CD14-positive monocyte (primary cell): ENCODE data around the gene THBS1. TPM values are rescaled to one million over a fixed set of nuclear protein-coding genes. Genes with fewer than 3 reads are reported as not detected.

ENCODE experiments used
- DNase-seq, 3 donors: peaks; one replicate each; pipeline ENCODE4 v3.0.0-alpha.2; 2011 to 2022
- H2AFZ ChIP-seq: 2 replicates; pipeline ENCODE4 v1.6.0; 2012; ENCODE audit warnings: mild to moderate bottlenecking, low read depth, low read length, inconsistent platforms; ENCODE audit not compliant: insufficient read depth, poor library complexity, severe bottlenecking
- H3K27ac ChIP-seq, 2 donors: 1 replicate in 1 of 2; 2 replicates in 1 of 2; pipeline ENCODE4 v1.5.1; 2012 to 2013; ENCODE audit warnings: low read length in 2 of 2, control low read depth in 1 of 2, inconsistent platforms in 1 of 2, low read depth in 1 of 2, mild to moderate bottlenecking in 1 of 2
- H3K27me3 ChIP-seq, 2 donors: one replicate each; pipeline versions ENCODE4 v1.6.0 to v1.6.1; 2011 to 2013; ENCODE audit warnings: low read length in 2 of 2; ENCODE audit not compliant: control insufficient read depth in 2 of 2, insufficient read depth in 2 of 2
- H3K36me3 ChIP-seq, 2 donors: replicated peaks in 1 of 2; 1 replicate in 1 of 2; 2 replicates in 1 of 2; pipeline versions ENCODE4 v1.5.1 to v1.6.1; 2012 to 2013; ENCODE audit warnings: low read length in 2 of 2, control low read depth in 1 of 2, inconsistent platforms in 1 of 2, mild to moderate bottlenecking in 1 of 2; ENCODE audit not compliant: insufficient read depth in 2 of 2, control insufficient read depth in 1 of 2
- H3K4me1 ChIP-seq, 2 donors: 1 replicate in 1 of 2; 2 replicates in 1 of 2; pipeline versions ENCODE4 v1.5.1 to v1.6.1; 2012 to 2013; ENCODE audit warnings: low read length in 2 of 2, control low read depth in 1 of 2, inconsistent platforms in 1 of 2, mild to moderate bottlenecking in 1 of 2, moderate library complexity in 1 of 2; ENCODE audit not compliant: insufficient read depth in 2 of 2, control insufficient read depth in 1 of 2
- H3K4me2 ChIP-seq: replicated peaks from 2 replicates; pipeline ENCODE3; 2012; ENCODE audit warnings: low read length, moderate library complexity, mild to moderate bottlenecking; ENCODE audit not compliant: poor library complexity, severe bottlenecking; ENCODE audit errors: extremely low read depth
- H3K4me3 ChIP-seq, 3 experiments: fragments of 200-600 bp in 1 of 3; sonication (generic) in 1 of 3; replicated peaks in 1 of 3; 1 replicate in 2 of 3; 2 replicates in 1 of 3; pipeline ENCODE4 v1.5.1; 2011 to 2013; ENCODE audit warnings: low read length in 3 of 3, mild to moderate bottlenecking in 3 of 3, control low read depth in 2 of 3, low read depth in 2 of 3, inconsistent platforms in 1 of 3, moderate library complexity in 1 of 3
- H3K79me2 ChIP-seq: 2 replicates; pipeline ENCODE4 v1.6.0; 2012; ENCODE audit warnings: mild to moderate bottlenecking, control low read depth, inconsistent platforms, low read length, moderate library complexity; ENCODE audit not compliant: insufficient read depth
- H3K9ac ChIP-seq: 2 replicates; pipeline ENCODE4 v1.6.0; 2017; ENCODE audit warnings: low read length, mild to moderate bottlenecking; ENCODE audit not compliant: insufficient read depth, poor library complexity, severe bottlenecking
- H3K9me3 ChIP-seq, 2 donors: replicated peaks in 1 of 2; 1 replicate in 1 of 2; 2 replicates in 1 of 2; pipeline versions ENCODE4 v1.5.1 to v1.6.1; 2012 to 2013; ENCODE audit warnings: low read length in 2 of 2, control low read depth in 1 of 2; ENCODE audit not compliant: control insufficient read depth in 1 of 2, insufficient read depth in 1 of 2
- H4K20me1 ChIP-seq: 2 replicates; pipeline ENCODE4 v1.6.0; 2012; ENCODE audit warnings: mild to moderate bottlenecking, low read length, control low read depth, moderate library complexity; ENCODE audit not compliant: insufficient read depth
- H3K27ac Mint-ChIP-seq, 7 donors: one replicate each; pipeline ENCODE4 v1.8.0; 2020; ENCODE audit warnings: mild to moderate bottlenecking in 7 of 7, mixed read lengths in 7 of 7, moderate library complexity in 6 of 7, inconsistent platforms in 2 of 7
- H3K27me3 Mint-ChIP-seq, 3 donors: one replicate each; pipeline ENCODE4 v1.8.0; 2021 to 2022; ENCODE audit warnings: low read depth in 3 of 3, mild to moderate bottlenecking in 3 of 3, mixed read lengths in 3 of 3, moderate library complexity in 3 of 3, inconsistent platforms in 1 of 3
- H3K36me3 Mint-ChIP-seq, 2 donors: one replicate each; pipeline ENCODE4 v1.8.0; 2020; ENCODE audit warnings: mixed read lengths in 2 of 2, inconsistent platforms in 1 of 2, mild to moderate bottlenecking in 1 of 2
- H3K4me1 Mint-ChIP-seq: one replicate; pipeline ENCODE4 v1.8.0; 2020; ENCODE audit warnings: mild to moderate bottlenecking, mixed read lengths
- H3K4me3 Mint-ChIP-seq, 2 donors: one replicate each; pipeline ENCODE4 v1.8.0; 2020; ENCODE audit warnings: mild to moderate bottlenecking in 2 of 2, mixed read lengths in 2 of 2, moderate library complexity in 1 of 2
- H3K9me3 Mint-ChIP-seq, 7 donors: one replicate each; pipeline ENCODE4 v1.8.0; 2020 to 2022; ENCODE audit warnings: mixed read lengths in 7 of 7, mild to moderate bottlenecking in 6 of 7, moderate library complexity in 6 of 7, inconsistent platforms in 2 of 7
- WGBS: methylation state at CpG from one replicate; pipeline ENCODE4 v1.1.5; 2013; ENCODE audit warnings: missing lambda C conversion rate; ENCODE audit not compliant: insufficient coverage; 5-methylcytosine and 5-hydroxymethylcytosine counted together
- intact Hi-C, 2 donors: fragments of 100-400 bp; cut with micrococcal nuclease; formaldehyde crosslinking; loops; one replicate each; pipeline versions ENCODE4 v1.15.0 to v1.15.1; 2023
- polyA plus RNA-seq, 3 donors: library from polyadenylated mRNA; depleted of rRNA in 1 of 3; unstranded in 2 of 3; stranded (reverse) in 1 of 3; fragments of 300-500 nt in 2 of 3; fragments of >200 nt in 1 of 3; fragmentation: Illumina TruSeq in 2 of 3; gene quantifications; 1 replicate in 2 of 3; 2 replicates in 1 of 3; pipeline ENCODE4 v1.2.3, GENCODE V29; 2012 to 2021
- TF ChIP-seq, protein P1 (sequence below): fragments of 200-600 bp; IDR thresholded peaks from one replicate; pipeline ENCODE4 v1.8.0; 2022; ENCODE audit warnings: antibody characterized with exemption, mild to moderate bottlenecking

Gene THBS1
- polyA plus RNA-seq, 3 donors = 0.52 to 151 (median 55.4) TPM

GRCh38 chr15:39599871-39600270, 19.0 kb downstream of the THBS1 start:
- H3K27ac ChIP-seq = no peak overlapping the region
- no peaks in the 10 kb centered on the region for H3K4me1 Mint-ChIP-seq
- H3K4me1 ChIP-seq = no peaks in the 10 kb centered on the region
- DNase-seq = no peak
- peaks cover 8 to 14% of the 10 kb centered on the region in 2 donors for H3K36me3 ChIP-seq
- TF ChIP-seq, protein P1, sequence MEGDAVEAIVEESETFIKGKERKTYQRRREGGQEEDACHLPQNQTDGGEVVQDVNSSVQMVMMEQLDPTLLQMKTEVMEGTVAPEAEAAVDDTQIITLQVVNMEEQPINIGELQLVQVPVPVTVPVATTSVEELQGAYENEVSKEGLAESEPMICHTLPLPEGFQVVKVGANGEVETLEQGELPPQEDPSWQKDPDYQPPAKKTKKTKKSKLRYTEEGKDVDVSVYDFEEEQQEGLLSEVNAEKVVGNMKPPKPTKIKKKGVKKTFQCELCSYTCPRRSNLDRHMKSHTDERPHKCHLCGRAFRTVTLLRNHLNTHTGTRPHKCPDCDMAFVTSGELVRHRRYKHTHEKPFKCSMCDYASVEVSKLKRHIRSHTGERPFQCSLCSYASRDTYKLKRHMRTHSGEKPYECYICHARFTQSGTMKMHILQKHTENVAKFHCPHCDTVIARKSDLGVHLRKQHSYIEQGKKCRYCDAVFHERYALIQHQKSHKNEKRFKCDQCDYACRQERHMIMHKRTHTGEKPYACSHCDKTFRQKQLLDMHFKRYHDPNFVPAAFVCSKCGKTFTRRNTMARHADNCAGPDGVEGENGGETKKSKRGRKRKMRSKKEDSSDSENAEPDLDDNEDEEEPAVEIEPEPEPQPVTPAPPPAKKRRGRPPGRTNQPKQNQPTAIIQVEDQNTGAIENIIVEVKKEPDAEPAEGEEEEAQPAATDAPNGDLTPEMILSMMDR = no peak
- no peaks in the 10 kb centered on the region for H3K79me2 ChIP-seq
- 100% methylated on average over 1 of the region's 2 CpGs for WGBS
- no peaks in the 10 kb centered on the region for H4K20me1 ChIP-seq
- H3K4me3 ChIP-seq = no peak overlapping the region
- H2AFZ ChIP-seq = no peak overlapping the region
- no peak overlapping the region for H3K27ac Mint-ChIP-seq
- peaks cover 17 to 24% of the 10 kb centered on the region in 2 donors for H3K36me3 Mint-ChIP-seq
- no peak overlapping the region for H3K4me2 ChIP-seq
- no peaks in the 10 kb centered on the region for H3K9me3 Mint-ChIP-seq
- H3K9me3 ChIP-seq = no peaks in the 10 kb centered on the region
- H3K9ac ChIP-seq = no peak overlapping the region
- H3K27me3 Mint-ChIP-seq = peaks cover 0 to 2% (median 0%) of the 10 kb centered on the region in 3 donors
- no peaks in the 10 kb centered on the region for H3K27me3 ChIP-seq
- intact Hi-C loops = no loop called here
- H3K4me3 Mint-ChIP-seq = no peak overlapping the region

DNA sequence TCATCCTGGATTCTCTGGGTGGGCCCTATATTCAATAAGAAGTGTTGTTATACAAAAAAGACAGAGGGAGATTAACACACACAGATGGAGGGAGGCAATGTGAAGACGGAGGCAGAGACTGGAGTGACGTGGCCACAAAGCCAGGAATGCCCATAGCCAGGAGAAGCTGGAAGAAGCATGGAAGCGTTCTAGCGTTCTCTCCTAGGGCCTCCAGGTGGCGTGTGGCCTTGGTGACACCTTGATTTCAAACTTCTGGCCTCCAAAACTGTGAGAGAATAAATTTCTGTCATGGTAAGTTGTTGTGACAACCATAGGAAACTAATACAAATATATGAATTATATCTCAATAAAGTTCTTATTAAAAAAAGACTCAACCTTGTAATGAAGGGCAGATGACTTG, 21.3 kb downstream of the THBS1 start:
- no peaks in the 10 kb centered on the region for H4K20me1 ChIP-seq
- no peak overlapping the region for H3K4me3 Mint-ChIP-seq
- WGBS = 92% methylated on average over 2 of the region's 5 CpGs
- H3K36me3 ChIP-seq = no peaks in the 10 kb centered on the region
- peaks cover 0 to 2% (median 0%) of the 10 kb centered on the region in 7 donors for H3K9me3 Mint-ChIP-seq
- H3K27ac Mint-ChIP-seq = no peak overlapping the region
- no peak overlapping the region for H3K4me2 ChIP-seq
- peaks cover 0 to 5% (median 2%) of the 10 kb centered on the region in 3 donors for H3K27me3 Mint-ChIP-seq
- no peak overlapping the region for H3K4me3 ChIP-seq
- peaks cover 2 to 6% of the 10 kb centered on the region in 2 donors for H3K36me3 Mint-ChIP-seq
- no peaks in the 10 kb centered on the region for H3K9me3 ChIP-seq
- H3K27me3 ChIP-seq = no peaks in the 10 kb centered on the region
- no peaks in the 10 kb centered on the region for H3K79me2 ChIP-seq
- no peaks in the 10 kb centered on the region for H3K4me1 Mint-ChIP-seq
- no peak overlapping the region for H2AFZ ChIP-seq
- no peaks in the 10 kb centered on the region for H3K4me1 ChIP-seq
- intact Hi-C loops = no loop called here
- H3K27ac ChIP-seq = no peak overlapping the region
- no peak for DNase-seq
- no peak overlapping the region for H3K9ac ChIP-seq
- TF ChIP-seq, protein P1 = no peak
